HG03520 (cell line): ENCODE data around the gene SSX2B.
"Not testable (repeated sequence)": the region's sequence is repeated elsewhere in the genome, so short reads cannot be mapped to it uniquely, and the experiment has no call there.

Experiments used
- ATAC-seq: cut with Tn5 transposase; IDR thresholded peaks from one replicate; pipeline ENCODE4 v1.9.1; 2021; ENCODE audit warnings: mild to moderate bottlenecking, moderate library complexity; ENCODE audit not compliant: unreplicated experiment

The SSX2B gene, protein sequence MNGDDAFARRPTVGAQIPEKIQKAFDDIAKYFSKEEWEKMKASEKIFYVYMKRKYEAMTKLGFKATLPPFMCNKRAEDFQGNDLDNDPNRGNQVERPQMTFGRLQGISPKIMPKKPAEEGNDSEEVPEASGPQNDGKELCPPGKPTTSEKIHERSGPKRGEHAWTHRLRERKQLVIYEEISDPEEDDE

DNA sequence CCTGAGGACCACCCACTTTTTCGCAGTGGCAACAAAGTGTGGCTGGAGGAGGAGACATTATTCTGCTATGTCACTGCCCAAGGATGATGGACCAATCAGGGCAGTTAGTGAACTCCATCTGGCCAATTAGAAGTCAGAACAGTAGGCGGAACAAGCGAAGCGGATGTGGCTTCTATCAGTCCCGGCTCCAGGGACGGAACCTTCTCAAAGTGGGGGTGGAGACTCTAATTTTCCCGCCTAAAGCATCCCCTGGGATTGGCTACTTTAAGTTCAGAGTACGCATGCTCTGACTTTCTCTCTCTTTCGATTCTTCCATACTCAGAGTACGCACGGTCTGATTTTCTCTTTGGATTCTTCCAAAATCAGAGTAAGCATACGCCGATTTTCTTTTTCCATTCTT lies at the start of gene SSX2B:
Gene SSX2B, plus strand, starts transcription at position 301 of the 400 bp plus-strand sequence. CDS start 1,429 bp downstream, outside the sequence.
- not testable (repeated sequence) for ATAC-seq

DNA sequence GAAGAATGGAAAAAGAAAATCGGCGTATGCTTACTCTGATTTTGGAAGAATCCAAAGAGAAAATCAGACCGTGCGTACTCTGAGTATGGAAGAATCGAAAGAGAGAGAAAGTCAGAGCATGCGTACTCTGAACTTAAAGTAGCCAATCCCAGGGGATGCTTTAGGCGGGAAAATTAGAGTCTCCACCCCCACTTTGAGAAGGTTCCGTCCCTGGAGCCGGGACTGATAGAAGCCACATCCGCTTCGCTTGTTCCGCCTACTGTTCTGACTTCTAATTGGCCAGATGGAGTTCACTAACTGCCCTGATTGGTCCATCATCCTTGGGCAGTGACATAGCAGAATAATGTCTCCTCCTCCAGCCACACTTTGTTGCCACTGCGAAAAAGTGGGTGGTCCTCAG lies 44.0 kb upstream of the SSX2B start, which contains the start of gene SSX2:
Gene SSX2, minus strand, starts transcription at position 101 of the 400 bp plus-strand sequence. CDS start 1,429 bp downstream, outside the sequence.
- ATAC-seq = not testable (repeated sequence)

DNA sequence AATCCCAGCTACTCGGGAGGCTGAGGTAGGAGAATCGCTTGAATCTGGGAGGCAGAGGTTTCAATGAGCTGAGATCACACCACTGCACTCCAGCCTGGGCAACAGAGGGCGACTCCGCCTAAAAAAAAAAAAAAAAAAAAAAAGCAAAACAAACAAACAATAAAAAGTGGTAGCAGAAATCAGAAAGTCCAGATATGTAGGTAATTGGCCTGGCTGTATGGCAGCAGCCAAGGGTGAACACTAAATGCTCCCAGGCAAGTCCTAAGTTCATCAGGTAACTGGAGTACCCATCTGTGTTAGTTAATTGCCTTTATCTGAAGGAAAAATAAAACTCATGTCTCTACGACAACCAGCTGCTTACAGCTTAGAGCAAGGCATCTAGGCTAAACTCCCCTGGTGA lies 14.9 kb downstream of the SSX2B start:
- not testable (repeated sequence) for ATAC-seq

DNA sequence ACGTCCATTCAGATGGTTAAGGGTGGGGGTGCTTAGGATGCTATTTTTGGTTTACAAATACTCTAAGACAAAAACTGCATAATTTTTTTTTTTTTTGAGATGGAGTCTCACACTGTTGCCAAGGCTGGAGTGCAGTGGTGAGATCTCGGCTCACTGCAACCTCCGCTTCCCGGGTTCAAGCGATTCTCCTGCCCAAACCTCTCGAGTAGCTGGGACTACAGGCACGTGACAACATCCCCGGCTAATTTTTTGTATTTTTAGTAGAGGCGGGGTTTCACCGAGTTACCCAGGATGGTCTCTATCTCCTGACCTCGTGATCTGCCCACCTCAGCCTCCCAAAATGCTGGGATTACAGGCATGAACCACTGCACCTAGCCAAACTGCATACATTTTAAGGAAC lies 22.5 kb downstream of the SSX2B start:
- ATAC-seq = not testable (repeated sequence)

DNA sequence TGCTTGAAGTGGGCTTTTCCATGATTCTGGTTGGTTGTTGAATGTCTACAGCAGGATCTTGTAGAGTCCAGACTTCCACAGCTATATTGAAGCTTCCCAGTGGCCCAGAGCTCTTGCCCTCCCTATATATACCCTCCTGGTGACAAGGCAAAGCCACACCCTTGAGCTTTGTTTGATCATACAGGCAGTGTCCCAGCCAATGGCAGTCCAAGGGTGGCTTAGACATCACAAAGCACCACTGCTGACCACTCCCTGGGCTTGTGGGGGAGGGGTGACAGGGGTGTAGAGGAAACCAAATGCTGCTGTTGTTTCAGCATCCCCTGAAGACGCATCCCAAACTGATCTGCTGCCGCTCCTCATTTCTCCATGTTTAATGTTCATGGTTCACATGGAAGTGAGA lies 46.3 kb downstream of the SSX2B start, which contains the start of gene SPANXN5:
Gene SPANXN5, minus strand, starts transcription at position 101 of the 400 bp plus-strand sequence. Its CDS starts 79 bp downstream, at position 22.
- ATAC-seq = not testable (repeated sequence)

DNA sequence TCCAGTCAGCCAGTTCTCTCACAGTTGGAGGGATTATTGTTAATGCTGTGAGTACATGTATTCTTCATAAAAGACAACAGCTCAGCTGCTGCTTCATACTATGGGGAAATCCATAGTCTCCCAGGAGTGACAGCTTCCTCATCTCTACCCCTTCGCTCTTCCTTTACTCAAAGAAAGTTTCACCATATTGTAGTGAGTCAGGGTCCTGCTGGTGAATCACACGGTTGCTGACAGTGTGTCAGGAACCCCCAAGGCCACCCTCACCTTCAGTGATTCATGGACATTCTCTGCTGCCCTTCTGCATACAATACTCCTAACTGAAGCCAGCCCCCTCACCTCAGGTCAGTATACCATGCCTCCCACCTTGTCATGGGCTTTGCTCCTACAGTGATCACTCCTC lies 53.8 kb downstream of the SSX2B start:
- ATAC-seq = not testable (repeated sequence)
